ENCODE results near the gene MRPS23. TPM values are rescaled to one million over a fixed set of nuclear protein-coding genes. Genes with fewer than 3 reads are reported as not detected.
A peak's percentile ranks its signal among the peaks of the same experiment; 100 is the strongest.

MRPS23 gene
- total and polyA plus RNA-seq, 2 of the 8 experiments (the other 6 are each of a cell fraction or from before 2014, with no cell fraction given), result 38.6 to 60.4 TPM

- Histone ChIP-seq H3K4ac (replicated peaks; ENCODE audit: insufficient read length, low read depth, low read length) (peak overlapping the region; percentile 99), H2BK20ac (ENCODE audit: low read length) (peak overlapping the region; percentile 97), H2BK12ac (ENCODE audit: low read depth, low read length) (peak overlapping the region; percentile 94), H4K91ac (replicated peaks; ENCODE audit: insufficient read length, low read length) (peak overlapping the region; percentile 100), H3K79me1 (ENCODE audit: low read depth, low read length) (no peaks in the 10 kb centered on the region), H3K27me3 (replicated peaks in 1 of 4; ENCODE audit: control insufficient read depth in 3 of 4, extremely low read depth in 1 of 4, insufficient read depth in 3 of 4, low read length in 3 of 4) (peaks cover 0 to 14% (median 6%) of the 10 kb centered on the region in 4 experiments; a peak in 4 of 7 replicates), H3K56ac (replicated peaks; ENCODE audit: insufficient read length, low read depth, low read length) (peak overlapping the region; percentile 27), H3K18ac (ENCODE audit: extremely low read depth, low read length) (peak overlapping the region; percentile 97), H3K9ac (replicated peaks in 1 of 4; ENCODE audit: extremely low read depth in 1 of 4, low read depth in 3 of 4, low read length in 3 of 4) (peak overlapping the region in 3 of 4 experiments; percentile 20 to 39 (median 22); a peak in 4 of 7 replicates), H4K8ac (ENCODE audit: extremely low read depth, insufficient read depth, low read length) (peak overlapping the region; percentile 90; the same call in 1 of the 2 replicates), H2AFZ (ENCODE audit: low read length) (no peak overlapping the region), H4K5ac (ENCODE audit: insufficient read length, low read depth, low read length) (peak overlapping the region; percentile 81), H3K36me3 (ENCODE audit: control insufficient read depth in 2 of 4, insufficient read depth in 4 of 4, low read length in 3 of 4) (no peaks in the 10 kb centered on the region; a peak in 1 of 8 replicates), H2BK120ac (replicated peaks; ENCODE audit: low read depth, low read length) (peak overlapping the region; percentile 89), H2BK15ac (ENCODE audit: low read length) (peak overlapping the region; percentile 95; the same call in 1 of the 2 replicates), H3K4me3 (ENCODE audit: extremely low read depth in 1 of 4, insufficient read depth in 2 of 4, low read depth in 3 of 4, low read length in 4 of 4) (peak overlapping the region in 2 of 4 experiments; percentile 11 to 35; a peak in 4 of 8 replicates), H2BK5ac (ENCODE audit: low read depth, low read length) (peak overlapping the region; percentile 96), H3K23me2 (ENCODE audit: low read depth, low read length) (peaks cover 2% of the 10 kb centered on the region; the same call in 1 of the 2 replicates), H3K14ac (ENCODE audit: insufficient read length) (peak overlapping the region; percentile 78), H3K4me2 (ENCODE audit: insufficient read depth in 1 of 2, low read depth in 2 of 2, low read length in 2 of 2) (peak overlapping the region; percentile 53 to 54), H3K9me3 (ENCODE audit: insufficient read depth in 2 of 2, low read depth in 1 of 2, low read length in 1 of 2) (no peaks in the 10 kb centered on the region), H4K20me1 (replicated peaks in 1 of 2; ENCODE audit: control insufficient read depth in 1 of 2, insufficient read depth in 2 of 2, low read length in 2 of 2) (no peaks in the 10 kb centered on the region), H3K23ac (ENCODE audit: insufficient read length) (no peak overlapping the region), H3K27ac (ENCODE audit: low read depth, low read length) (peak overlapping the region; percentile 56), H3K79me2 (ENCODE audit: control insufficient read depth in 1 of 2, insufficient read depth in 2 of 2, low read length in 2 of 2) (no peaks in the 10 kb centered on the region), H3K4me1 (replicated peaks in 1 of 4; ENCODE audit: control insufficient read depth in 3 of 4, insufficient read depth in 4 of 4, low read length in 3 of 4) (peaks cover 18 to 41% (median 35%) of the 10 kb centered on the region in 4 experiments), H2AK5ac (ENCODE audit: low read depth, low read length) (peak overlapping the region; percentile 91)
- ChIA-PET CTCF (ENCODE audit: partially characterized antibody) (interaction anchor here (0.6 to 20.7 kb wide), 13 partner anchors 11 to 121 kb away, joined by 3 to 221 read pairs (median 4); no protein-coding TSS in a partner anchor), POLR2A (ENCODE audit: partially characterized antibody) (interaction anchor here (0.6 to 32.5 kb wide), 11 partner anchors 11 to 219 kb away, joined by 3 to 672 read pairs (median 4); partner anchors contain the start of genes SRSF1 and VEZF1)
- FAIRE-seq (no peak), DNase-seq (ENCODE audit: low read depth in 1 of 2, low spot score in 2 of 2) (peak; percentile 64 to 83)
- WGBS, 2 experiments (ENCODE audit: extremely low coverage in 1 of 2, insufficient coverage in 1 of 2, insufficient read length in 1 of 2, insufficient replicate concordance in 2 of 2, low coverage in 1 of 2, low lambda C conversion rate in 2 of 2, missing lambda C conversion rate in 1 of 2), result 16% methylated on average over 30 of the region's 33 CpGs; no CpG with 5 or more reads in 1 of the 2 experiments
- TF ChIP-seq GABPA (IDR thresholded peaks at IDR 0.05; ENCODE audit: borderline replicate concordance, insufficient read depth, low read length) (0 out of 2 replicates have a peak, but pooled peaks have one; percentile 31), EGR1 (IDR thresholded peaks at IDR 0.05; ENCODE audit: borderline replicate concordance, low read depth, low read length) (peak; percentile 93; the same call in 1 of the 2 replicates), ASH2L (IDR thresholded peaks at IDR 0.05; ENCODE audit: low read length) (no peak), NRF1 (IDR thresholded peaks at IDR 0.05; ENCODE audit: low read depth, low read length) (no peak), FOSL1 (IDR thresholded peaks at IDR 0.05; ENCODE audit: insufficient read depth, low read depth, low read length) (no peak), CREB1 (IDR thresholded peaks at IDR 0.05) (0 out of 2 replicates have a peak, but pooled peaks have one; percentile 5), TAF7 (optimal IDR thresholded peaks at IDR 0.05; ENCODE audit: borderline replicate concordance, low read depth, low read length) (peak; percentile 38), SP1 (IDR thresholded peaks at IDR 0.05; ENCODE audit: low read depth, low read length) (0 out of 2 replicates have a peak, but pooled peaks have one; percentile 21), MAFK (IDR thresholded peaks at IDR 0.05; ENCODE audit: low read depth, low read length) (peak; percentile 60; the same call in 1 of the 2 replicates)
- TF ChIP-seq, protein P1, sequence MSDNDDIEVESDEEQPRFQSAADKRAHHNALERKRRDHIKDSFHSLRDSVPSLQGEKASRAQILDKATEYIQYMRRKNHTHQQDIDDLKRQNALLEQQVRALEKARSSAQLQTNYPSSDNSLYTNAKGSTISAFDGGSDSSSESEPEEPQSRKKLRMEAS (IDR thresholded peaks at IDR 0.05), result peak; percentile 94
Observed at GRCh38 chr17:57874434-57875289, 24.8 kb upstream of the MRPS23 start.
